HL-60/S4 treated with phorbol 12-myristate 13-acetate at 8.2 ng/mL for 4 days and 3 days (cell line): ENCODE measurements around the gene LRRC27.

Source experiments
- in situ Hi-C: fragments of 300-500 bp; cut with MboI; formaldehyde crosslinking; loops from 2 replicates; pipeline ENCODE4 v1.15.0; 2022; ENCODE audit warnings: low sequenced_read_pairs

Gene LRRC27

GRCh38 chr10:132399117-132400035, 67.4 kb downstream of the LRRC27 start:
- in situ Hi-C loops: no loop called here

- in situ Hi-C loops: no loop called here
Observed at GRCh38 chr10:132400041-132400546, 68.1 kb downstream of the LRRC27 start.

- in situ Hi-C loops: no loop called here
Observed at GRCh38 chr10:132400547-132401151, 68.7 kb downstream of the LRRC27 start.

- in situ Hi-C loops: no loop called here
Observed at GRCh38 chr10:132401401-132402118, 69.6 kb downstream of the LRRC27 start.

GRCh38 chr10:132402781-132403241, 70.8 kb downstream of the LRRC27 start:
- in situ Hi-C loops: no loop called here

- in situ Hi-C loops: no loop called here
Observed at GRCh38 chr10:132403511-132404168, 71.6 kb downstream of the LRRC27 start.

- in situ Hi-C loops: no loop called here
Observed at GRCh38 chr10:132404169-132404880, 72.3 kb downstream of the LRRC27 start.

GRCh38 chr10:132404911-132405462, 73.0 kb downstream of the LRRC27 start:
- in situ Hi-C loops: no loop called here

GRCh38 chr10:132405463-132405991, 73.5 kb downstream of the LRRC27 start:
- in situ Hi-C loops: no loop called here

- in situ Hi-C loops: no loop called here
Observed at GRCh38 chr10:132406181-132406580, 74.2 kb downstream of the LRRC27 start.

- in situ Hi-C loops: no loop called here
Observed at GRCh38 chr10:132406750-132407149, 74.8 kb downstream of the LRRC27 start.

GRCh38 chr10:132407243-132407746, 75.3 kb downstream of the LRRC27 start:
- in situ Hi-C loops: no loop called here

GRCh38 chr10:132407846-132408278, 75.9 kb downstream of the LRRC27 start:
- in situ Hi-C loops: no loop called here

- in situ Hi-C loops: no loop called here
Observed at GRCh38 chr10:132408367-132408781, 76.4 kb downstream of the LRRC27 start.

- in situ Hi-C loops: no loop called here
Observed at GRCh38 chr10:132408823-132409666, 77.1 kb downstream of the LRRC27 start.

- in situ Hi-C loops: no loop called here
Observed at GRCh38 chr10:132409667-132410028, 77.7 kb downstream of the LRRC27 start.

- in situ Hi-C loops: no loop called here
Observed at GRCh38 chr10:132410056-132410778, 78.2 kb downstream of the LRRC27 start.
